ENCODE data around the gene TUBAL3.
"Not testable (repeated sequence)": the region's sequence is repeated elsewhere in the genome, so short reads cannot be mapped to it uniquely, and the experiment has no call there.

Gene TUBAL3

GRCh38 chr10:5419466-5420094 lies 15.0 kb upstream of the TUBAL3 start:
- no peak for DNase-seq

DNA sequence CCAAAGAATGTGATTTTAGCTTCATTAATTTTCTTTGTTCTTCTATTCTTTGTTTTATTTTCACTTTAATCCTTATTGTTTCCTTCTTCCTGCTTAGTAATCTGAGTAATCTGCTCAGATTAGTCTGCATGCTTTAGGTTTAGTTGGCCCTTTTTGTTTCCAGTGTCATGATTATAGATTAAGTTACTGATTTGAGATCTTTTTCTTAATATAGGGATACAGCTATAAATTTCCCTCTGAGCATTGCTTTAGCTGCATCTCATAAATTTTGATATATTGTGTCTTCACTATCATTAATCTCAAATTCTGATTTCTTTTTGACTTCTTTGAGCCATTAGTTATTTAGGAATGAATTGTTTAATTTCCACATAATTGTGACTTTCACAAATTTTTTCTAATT lies 14.0 kb upstream of the TUBAL3 start:
- DNase-seq = no peak

DNA sequence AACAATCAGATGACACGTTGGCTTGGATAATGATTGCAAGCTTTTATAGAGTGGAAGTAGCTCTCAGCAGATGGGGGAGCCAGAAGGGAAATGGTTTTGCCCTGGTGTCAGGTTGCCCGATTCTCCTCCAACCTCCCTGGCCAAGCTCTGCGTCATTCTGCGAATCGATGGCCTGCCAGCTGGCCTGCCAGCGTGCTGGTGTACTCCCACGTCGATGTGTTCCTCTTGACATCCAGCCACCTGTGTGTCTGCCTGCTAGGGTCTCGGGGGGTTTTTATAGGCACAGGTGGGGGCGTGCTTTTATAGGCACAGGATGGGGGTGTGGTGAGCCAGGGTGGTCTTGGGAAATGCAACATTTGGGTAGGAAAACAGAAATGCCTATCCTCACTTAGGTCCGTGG lies 12.4 kb upstream of the TUBAL3 start:
- no peak for DNase-seq

GRCh38 chr10:5413012-5413938 lies 8.6 kb upstream of the TUBAL3 start:
- no peak for DNase-seq

DNA sequence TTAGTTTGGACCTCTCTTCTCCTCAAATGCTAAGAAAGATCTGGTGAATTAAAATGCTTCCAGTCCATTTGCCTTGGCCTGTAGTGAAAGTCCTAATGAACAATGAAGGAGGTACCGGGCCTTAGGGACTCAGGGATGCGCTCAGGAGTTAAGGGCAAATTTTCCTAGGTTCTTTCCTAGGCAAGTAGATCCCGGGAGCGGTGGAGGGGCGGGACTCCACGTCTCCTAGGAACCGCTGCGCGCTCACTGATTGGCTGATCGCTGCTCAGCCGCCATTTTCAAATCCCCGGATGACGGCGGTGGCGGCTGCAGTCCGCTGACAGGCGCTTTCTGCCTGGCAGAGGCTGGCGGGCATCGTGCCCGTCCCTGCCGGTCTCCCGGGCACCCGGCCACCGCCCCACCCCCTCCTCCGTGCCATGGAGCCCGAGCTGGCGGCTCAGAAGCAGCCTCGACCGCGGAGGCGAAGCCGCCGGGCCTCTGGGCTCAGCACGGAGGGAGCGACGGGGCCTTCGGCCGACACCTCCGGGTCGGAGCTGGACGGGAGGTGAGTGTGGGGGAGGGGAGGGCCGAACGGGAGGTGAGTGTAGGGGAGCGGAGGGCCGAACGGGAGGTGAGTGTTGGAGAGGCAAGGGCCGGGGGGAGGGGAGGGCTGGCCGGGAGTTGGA lies 7.8 kb upstream of the TUBAL3 start, which contains the start of gene NET1:
Gene NET1 (plus strand): TSS at position 281 of the 665 bp plus-strand sequence. CDS start 136 bp downstream, at position 417.
- DNase-seq = peak; percentile 68

DNA sequence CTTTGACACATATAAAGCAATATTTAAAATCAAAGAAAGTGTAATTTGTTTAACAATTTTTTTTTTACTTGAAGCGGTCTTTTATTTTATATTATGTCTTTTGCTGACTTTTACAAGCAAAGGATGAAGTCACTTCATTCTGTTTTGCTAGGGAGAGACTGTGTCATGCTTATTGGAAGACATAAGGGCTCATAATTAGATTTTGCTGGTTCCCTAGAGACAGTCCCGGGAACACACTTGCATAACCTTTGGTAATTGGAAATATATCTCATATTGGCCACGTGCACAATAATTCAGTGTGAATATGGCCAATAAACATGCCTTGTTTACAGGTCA lies 7.3 kb upstream of the TUBAL3 start:
- no peak for DNase-seq

DNA sequence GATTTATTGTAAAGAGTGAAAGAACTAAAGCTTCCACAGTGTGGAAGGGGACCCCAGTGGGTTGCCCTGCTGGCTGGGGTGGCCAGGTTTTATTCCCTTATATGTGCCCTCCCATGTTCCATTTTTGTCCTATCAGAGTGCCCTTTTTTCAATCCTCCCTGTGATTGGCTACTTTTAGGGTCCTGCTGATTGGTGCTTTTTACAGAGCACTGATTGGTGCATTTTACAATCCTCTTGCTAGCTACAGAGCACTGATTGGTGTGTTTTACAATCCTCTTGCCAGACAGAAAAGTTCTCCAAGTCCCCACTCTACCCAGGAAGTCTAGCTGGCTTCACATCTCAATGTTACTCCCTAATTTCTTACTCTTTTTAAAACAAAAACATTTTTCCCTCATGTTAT lies 6.2 kb upstream of the TUBAL3 start:
- not testable (repeated sequence) for DNase-seq

DNA sequence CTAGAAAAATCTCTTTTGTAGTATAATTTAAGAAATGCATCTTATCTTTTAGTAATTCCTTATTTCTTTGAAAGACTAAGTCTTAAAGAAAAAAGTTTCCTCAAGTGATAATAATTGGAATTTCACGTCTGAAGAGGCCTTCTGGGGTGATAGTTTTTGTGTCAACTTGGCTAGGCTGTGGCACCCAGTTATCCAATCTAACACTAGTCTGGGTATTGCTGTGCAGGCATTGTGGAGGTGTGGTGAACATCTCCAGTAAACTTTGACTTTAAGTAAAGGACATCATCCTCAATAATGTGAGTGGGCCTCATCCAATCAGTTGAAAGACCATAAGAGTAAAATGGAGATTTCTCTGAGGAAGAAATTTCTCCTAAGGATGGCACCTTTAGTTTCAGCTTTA lies 2.3 kb upstream of the TUBAL3 start:
- DNase-seq = no peak

GRCh38 chr10:5402798-5403197 lies 1.8 kb downstream of the TUBAL3 start:
- DNase-seq = no peak

GRCh38 chr10:5400468-5401240 lies 4.0 kb downstream of the TUBAL3 start:
- DNase-seq = no peak

- DNase-seq = no peak
Measured at GRCh38 chr10:5399332-5399731, 5.3 kb downstream of the TUBAL3 start.

GRCh38 chr10:5396556-5397300 lies 7.9 kb downstream of the TUBAL3 start:
- no peak for DNase-seq

DNA sequence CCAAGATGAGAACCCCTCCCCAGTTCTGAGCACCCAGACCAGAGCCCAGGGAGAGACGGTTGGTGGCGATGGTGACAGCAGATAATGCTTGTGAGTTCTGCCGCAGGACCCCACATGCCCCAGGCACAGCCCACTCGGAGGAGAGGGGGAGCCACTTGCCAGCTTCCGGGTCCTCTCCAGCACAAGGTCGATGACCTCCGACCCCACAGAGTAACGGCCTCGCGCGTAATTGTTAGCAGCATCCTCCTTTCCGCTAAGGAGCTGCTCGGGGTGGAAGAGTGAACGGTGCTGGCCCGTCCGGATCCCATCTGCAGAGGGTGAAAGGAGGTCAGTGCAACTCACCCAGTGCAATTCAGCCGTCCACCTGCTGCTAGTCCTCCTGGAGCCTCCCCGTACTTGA lies 9.5 kb downstream of the TUBAL3 start:
- DNase-seq = no peak

- DNase-seq = no peak
Measured at GRCh38 chr10:5393529-5393928, 11.1 kb downstream of the TUBAL3 start.

DNA sequence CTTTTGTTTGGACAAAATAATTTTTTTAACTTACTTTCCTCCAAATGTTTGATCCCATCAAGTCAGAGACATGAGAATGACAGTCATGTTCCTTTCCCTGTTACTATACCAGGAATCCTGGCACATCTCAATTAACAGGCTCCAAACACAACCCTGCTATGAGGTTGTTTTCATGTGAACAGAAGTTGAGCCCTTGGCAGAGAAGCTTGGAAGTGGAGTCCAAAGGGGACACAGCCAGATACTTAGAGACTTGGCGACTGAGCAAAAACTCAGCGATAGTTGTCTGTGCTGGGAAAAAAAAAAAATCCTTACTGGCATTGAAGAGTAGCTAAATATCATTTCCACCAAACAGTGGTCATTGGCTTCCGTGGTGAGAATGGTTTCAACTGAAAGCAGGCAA lies 12.8 kb downstream of the TUBAL3 start:
- DNase-seq = no peak

DNA sequence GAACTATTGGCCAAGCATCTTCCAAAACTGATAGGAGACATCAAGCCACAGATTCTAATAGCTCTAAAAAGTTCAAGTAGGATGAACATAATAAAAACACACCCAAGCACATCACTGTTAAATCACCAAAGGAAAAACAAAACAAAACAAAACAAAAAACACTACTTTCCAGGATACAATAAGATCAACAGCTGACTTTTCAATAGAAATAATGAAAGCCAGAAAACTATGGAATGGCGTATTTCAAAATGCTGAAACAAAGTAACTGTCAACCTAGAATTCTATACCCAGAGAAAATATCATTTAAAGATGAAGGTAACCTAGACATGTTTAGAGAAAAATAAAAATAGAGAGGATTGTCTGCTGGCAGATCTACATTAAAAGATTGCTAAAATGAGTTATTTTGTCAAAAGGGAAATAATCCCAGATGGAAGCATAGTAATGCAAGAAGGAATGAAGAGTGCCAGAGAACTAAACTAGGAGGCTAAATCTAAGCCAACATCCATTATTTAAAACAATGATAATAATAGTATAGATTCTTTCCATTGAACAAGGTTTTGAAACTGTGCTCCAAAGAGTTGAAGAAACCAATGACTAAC lies 13.9 kb downstream of the TUBAL3 start:
- DNase-seq = no peak

DNA sequence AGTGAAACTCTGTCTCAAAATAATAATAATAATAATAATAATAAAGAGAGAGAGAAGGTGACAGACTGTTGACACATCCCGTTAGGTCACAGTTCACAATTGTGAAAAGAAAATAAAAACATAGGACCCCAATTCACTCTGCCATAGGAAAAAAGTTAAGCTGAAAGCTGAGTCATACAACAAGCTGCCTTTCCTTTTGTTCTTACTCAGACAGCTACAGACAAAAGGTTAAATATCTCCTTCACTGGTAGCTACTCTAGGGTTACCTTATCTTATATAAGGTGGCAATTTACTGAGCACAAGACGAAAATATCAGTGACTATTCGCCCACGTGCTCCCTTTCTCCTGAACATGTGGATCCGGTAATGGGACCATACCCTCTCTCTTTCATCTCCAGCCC lies 17.5 kb downstream of the TUBAL3 start:
- DNase-seq = no peak

- DNase-seq = no peak
Measured at GRCh38 chr10:5385224-5385623, 19.4 kb downstream of the TUBAL3 start.

- DNase-seq = no peak
Measured at GRCh38 chr10:5381187-5381586, 23.4 kb downstream of the TUBAL3 start.

DNA sequence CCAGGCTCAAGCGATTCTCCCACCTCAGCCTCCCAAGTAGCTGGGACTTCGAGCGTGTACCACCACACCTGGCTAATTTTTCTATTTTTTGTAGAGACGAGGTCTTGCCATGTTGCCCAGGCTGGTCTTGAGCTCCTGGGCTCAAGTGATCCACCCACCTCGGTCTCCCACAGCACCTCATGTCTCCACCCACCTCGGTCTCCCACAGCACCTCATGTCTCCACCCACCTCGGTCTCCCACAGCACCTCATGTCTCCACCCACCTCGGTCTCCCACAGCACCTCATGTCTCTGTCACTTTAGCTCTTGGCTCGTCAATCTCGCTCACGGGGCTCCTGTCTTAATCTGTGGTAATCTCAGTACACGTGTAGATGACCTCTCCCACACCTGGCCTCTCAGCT lies 24.2 kb downstream of the TUBAL3 start:
- DNase-seq = not testable (repeated sequence)

DNA sequence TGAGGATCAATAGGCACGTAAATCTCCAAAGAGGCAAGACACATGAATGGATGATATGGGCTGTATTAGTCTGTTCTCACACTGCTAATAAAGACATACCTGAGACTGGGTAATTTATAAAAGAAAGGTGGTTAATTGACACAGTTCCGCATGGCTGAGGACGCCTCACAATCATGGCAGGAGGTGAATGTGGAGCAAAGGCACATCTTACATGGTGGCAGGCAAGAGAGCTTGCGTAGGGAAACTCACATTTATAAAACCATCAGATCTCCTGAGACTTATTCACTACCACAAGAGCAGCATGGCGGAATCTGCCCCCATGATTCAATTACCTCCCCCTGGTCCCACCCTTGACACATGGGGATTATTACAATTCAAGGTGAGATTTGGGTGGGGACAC lies 25.4 kb downstream of the TUBAL3 start:
- DNase-seq = not testable (repeated sequence)

DNA sequence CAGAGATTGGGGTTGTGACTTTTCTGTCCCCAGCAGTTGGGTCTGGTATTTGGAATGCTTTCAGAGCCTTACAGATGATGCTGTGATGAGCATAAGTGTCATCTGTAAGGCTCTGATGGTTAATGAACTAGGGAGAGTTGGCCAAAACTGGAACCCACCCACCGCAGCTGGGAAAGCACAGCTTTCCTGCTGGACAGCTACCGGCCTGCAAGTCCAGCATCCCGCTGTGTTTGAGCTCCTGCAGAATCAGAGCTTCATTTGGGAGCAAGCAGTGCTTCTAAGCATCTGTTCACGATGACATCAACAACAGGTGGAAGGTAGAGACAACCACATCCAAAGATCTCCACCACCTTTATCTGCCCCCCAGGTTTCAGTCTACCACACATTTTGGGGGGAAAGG lies 28.2 kb downstream of the TUBAL3 start:
- DNase-seq = no peak

Data from activated naive CD4-positive, alpha-beta T cell treated with anti-CD3 and anti-CD28 coated beads, Interleukin-2, amount 50 U/mL, for 16 hours (primary cell).